ENCODE results near the gene CBL.

The CBL gene

DNA sequence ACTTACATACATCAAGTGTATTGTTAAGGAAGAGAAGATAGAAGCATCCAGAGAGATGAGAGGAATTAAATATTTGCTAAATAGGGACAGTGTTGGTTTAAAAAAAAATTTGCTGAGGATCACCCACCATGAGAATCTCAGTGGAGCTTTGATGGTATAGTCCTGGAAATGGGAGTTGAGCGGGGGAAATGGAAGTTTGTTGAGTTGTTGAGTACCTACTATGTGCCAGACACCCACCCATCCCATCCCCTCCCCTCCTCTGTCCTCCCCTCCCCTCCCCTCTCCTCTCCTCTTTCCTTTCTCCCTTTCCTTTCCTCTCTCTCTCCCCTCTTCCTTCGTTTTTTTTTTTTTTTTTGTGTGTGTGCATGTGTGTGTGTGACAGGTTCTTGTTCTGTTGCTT lies 145.1 kb downstream of the CBL start:
- no peak for DNase-seq

DNA sequence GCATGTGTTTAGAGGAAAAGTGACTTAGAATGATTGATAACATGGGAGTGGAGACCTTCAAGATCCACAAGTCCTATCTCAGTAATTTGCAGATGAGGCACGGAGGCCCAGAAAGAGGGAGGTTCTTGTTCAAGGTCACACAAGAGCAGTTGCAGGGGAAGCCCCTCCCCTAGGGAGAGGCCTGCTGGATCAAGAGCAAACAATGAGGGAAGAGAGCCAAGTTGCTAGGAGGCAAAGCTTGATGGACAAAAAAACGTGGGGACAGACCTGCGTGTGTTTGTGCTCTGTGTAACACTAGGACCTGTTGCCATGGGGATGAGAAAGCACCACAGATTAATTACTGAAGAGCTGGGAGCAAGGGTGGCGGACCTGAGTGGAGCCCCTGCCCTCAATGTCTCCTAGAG lies 146.7 kb downstream of the CBL start:
- peak; percentile 91 for DNase-seq

DNA sequence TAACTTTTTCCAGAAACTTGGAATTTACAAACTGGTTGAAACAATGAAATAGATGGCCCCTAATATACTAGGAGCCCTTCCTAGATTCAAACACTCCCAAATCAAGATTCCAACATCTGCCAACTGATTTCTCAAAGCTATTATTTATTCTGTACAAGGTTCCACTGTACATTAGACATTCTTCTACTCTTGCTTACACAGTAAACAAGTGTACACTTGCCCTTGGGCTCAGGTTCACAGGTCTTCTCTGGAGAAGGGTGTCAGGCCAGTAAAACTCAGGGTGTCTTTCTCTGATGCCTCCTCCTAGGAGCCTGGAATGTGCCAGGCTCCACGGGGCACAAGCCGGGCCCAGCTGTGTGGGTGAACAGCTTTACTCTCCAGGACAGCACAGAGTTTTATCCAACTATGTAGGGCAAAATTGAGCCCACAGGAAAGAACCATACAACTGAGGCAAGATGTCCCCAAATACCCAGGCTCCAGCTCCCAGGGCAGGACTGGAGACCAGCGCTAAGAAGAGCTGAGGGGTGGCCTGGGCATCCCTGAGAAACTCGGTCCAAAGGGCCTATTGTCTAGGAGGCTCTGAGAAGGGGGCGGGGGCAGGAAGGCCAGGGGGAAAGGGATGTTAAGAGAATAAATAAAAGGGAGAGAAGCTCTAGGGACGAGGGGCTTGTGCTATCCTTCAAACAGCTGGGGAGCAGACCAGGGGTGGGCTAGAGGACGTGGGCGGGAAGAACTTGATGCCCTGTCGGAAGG lies 149.1 kb downstream of the CBL start:
- no peak for DNase-seq

DNA sequence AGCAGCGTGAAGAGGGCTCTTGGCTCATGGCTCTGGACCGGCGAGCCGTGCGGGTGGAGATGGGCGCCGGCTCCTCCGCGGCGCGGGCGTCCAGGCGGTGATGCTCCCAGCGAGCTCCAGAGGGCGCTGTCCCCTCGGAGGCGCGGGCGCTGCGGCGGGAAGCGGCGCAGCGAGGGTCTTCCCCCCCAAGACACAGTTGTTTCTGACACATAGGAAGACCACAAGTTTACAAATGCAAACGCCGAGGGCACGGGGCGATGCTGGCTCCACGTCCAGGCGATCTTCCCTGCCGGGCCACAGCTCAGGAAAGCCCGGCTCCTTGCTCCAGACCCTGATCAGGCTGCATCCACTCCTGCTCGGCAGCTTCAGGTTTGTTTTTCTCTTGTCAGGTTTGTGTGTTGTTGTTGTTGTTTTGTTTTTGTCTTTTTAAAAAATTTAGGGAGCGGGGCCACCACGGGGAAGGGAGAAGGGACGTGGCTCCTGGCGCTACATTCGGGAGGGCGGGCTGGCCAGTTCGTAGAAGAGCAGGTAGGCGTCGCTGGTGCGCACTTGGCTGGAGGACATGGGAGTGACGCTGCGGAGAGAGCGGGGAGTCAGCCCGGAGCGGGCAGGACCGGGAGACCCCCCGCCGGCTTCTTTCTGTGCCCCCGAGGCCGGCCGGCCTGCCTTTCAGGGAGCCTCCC lies 150.4 kb downstream of the CBL start:
- DNase-seq: no peak

DNA sequence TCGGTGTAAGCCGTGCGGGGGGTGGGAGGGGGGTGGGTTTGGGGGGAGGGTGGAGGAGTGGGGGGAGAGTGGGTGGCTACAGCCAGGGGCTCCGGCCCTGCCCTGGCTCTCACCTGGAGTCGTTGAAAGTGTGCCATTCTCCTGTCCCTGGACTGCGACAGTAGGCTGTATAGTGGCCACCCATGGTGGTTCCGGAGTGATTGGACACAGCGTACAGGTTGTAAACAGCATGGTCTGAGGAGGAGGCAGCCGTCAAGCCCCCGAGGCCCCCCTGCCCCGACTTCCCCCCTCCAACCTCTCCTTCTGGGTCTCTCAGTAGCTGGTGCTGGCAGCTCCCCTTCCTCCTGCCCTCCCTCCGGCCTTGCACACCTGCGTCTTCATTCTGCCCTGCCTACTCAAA lies 150.9 kb downstream of the CBL start:
- no peak for DNase-seq
